ENCODE data around the gene KARS1. TPM values are rescaled to one million over a fixed set of nuclear protein-coding genes. Genes with fewer than 3 reads are reported as not detected.

Gene KARS1
- polyA plus RNA-seq, 1 donor from 2014 or later = 151 TPM

GRCh38 chr16:75626806-75627205 lies 20.7 kb downstream of the KARS1 start:
- H3K79me2 ChIP-seq (replicated peaks; ENCODE audit: insufficient read depth, low read length) = no peaks in the 10 kb centered on the region
- H3K4me3 ChIP-seq (ENCODE audit: low read length) = no peak overlapping the region
- peaks cover 8% of the 10 kb centered on the region for H3K36me3 ChIP-seq (ENCODE audit: insufficient read depth, low read length)
- no peaks in the 10 kb centered on the region for H3K9me2 ChIP-seq (ENCODE audit: insufficient read depth, low read length)
- H2AFZ ChIP-seq (ENCODE audit: low read depth, low read length) = no peak overlapping the region
- H4K20me1 ChIP-seq (ENCODE audit: insufficient read depth) = no peaks in the 10 kb centered on the region
- no peaks in the 10 kb centered on the region for H3K27me3 ChIP-seq (ENCODE audit: insufficient read depth, low read depth, low read length)
- no peaks in the 10 kb centered on the region for H3F3A ChIP-seq (ENCODE audit: insufficient read depth, low read length, poor library complexity, severe bottlenecking)
- no peak overlapping the region for H3K27ac ChIP-seq (ENCODE audit: low read length)
- H3K4me2 ChIP-seq (ENCODE audit: low read length) = no peak overlapping the region
- no peak overlapping the region for H3K9ac ChIP-seq (ENCODE audit: low read length)
- no peaks in the 10 kb centered on the region for H3K9me3 ChIP-seq (ENCODE audit: low read length)
- TF ChIP-seq EP300 (conservative IDR thresholded peaks at IDR 0.05; ENCODE audit: poor library complexity, severe bottlenecking) (no peak), POLR2AphosphoS5 (IDR thresholded peaks at IDR 0.05) (no peak), MXI1 (conservative IDR thresholded peaks at IDR 0.05; ENCODE audit: poor library complexity, severe bottlenecking) (no peak), REST (IDR thresholded peaks at IDR 0.05; ENCODE audit: borderline replicate concordance) (no peak), SMC3 (conservative IDR thresholded peaks at IDR 0.05; ENCODE audit: poor library complexity) (no peak), CTCF (IDR thresholded peaks at IDR 0.05; ENCODE audit: poor library complexity, severe bottlenecking) (no peak), TAF1 (IDR thresholded peaks at IDR 0.05; ENCODE audit: low read depth) (no peak), EZH2 (IDR thresholded peaks at IDR 0.05; ENCODE audit: borderline replicate concordance, insufficient read depth, low read length, poor library complexity, severe bottlenecking) (no peak), RAD21 (conservative IDR thresholded peaks at IDR 0.05) (no peak)

- H3K27me3 ChIP-seq (ENCODE audit: insufficient read depth, low read depth, low read length) = no peaks in the 10 kb centered on the region
- peaks cover 8% of the 10 kb centered on the region for H3K36me3 ChIP-seq (ENCODE audit: insufficient read depth, low read length)
Measured at GRCh38 chr16:75624921-75625334, 22.5 kb downstream of the KARS1 start.

More at GRCh38 chr16:75624921-75625334, 22.5 kb downstream of the KARS1 start:
- H3K9ac ChIP-seq (ENCODE audit: low read length) = no peak overlapping the region
- no peaks in the 10 kb centered on the region for H3F3A ChIP-seq (ENCODE audit: insufficient read depth, low read length, poor library complexity, severe bottlenecking)
- peaks cover 4% of the 10 kb centered on the region for H3K79me2 ChIP-seq (replicated peaks; ENCODE audit: insufficient read depth, low read length)
- H4K20me1 ChIP-seq (ENCODE audit: insufficient read depth) = no peaks in the 10 kb centered on the region
- no peak for TF ChIP-seq REST (IDR thresholded peaks at IDR 0.05; ENCODE audit: borderline replicate concordance)
- no peak for TF ChIP-seq MXI1 (conservative IDR thresholded peaks at IDR 0.05; ENCODE audit: poor library complexity, severe bottlenecking)
- TF ChIP-seq POLR2AphosphoS5 (IDR thresholded peaks at IDR 0.05) = no peak
- TF ChIP-seq CTCF (IDR thresholded peaks at IDR 0.05; ENCODE audit: poor library complexity, severe bottlenecking) = no peak
- no peak for TF ChIP-seq SMC3 (conservative IDR thresholded peaks at IDR 0.05; ENCODE audit: poor library complexity)
- TF ChIP-seq EZH2 (IDR thresholded peaks at IDR 0.05; ENCODE audit: borderline replicate concordance, insufficient read depth, low read length, poor library complexity, severe bottlenecking) = no peak
- no peak for TF ChIP-seq TAF1 (IDR thresholded peaks at IDR 0.05; ENCODE audit: low read depth)
- TF ChIP-seq EP300 (conservative IDR thresholded peaks at IDR 0.05; ENCODE audit: poor library complexity, severe bottlenecking) = no peak
- no peak for TF ChIP-seq RAD21 (conservative IDR thresholded peaks at IDR 0.05)
- no peak overlapping the region for H3K4me2 ChIP-seq (ENCODE audit: low read length)
- H3K27ac ChIP-seq (ENCODE audit: low read length) = no peak overlapping the region
- no peak overlapping the region for H3K4me3 ChIP-seq (ENCODE audit: low read length)
- no peaks in the 10 kb centered on the region for H3K9me3 ChIP-seq (ENCODE audit: low read length)
- H3K9me2 ChIP-seq (ENCODE audit: insufficient read depth, low read length) = no peaks in the 10 kb centered on the region
- no peak overlapping the region for H2AFZ ChIP-seq (ENCODE audit: low read depth, low read length)
